ENCODE data around the gene AP1G2.
A peak's percentile ranks its signal among the peaks of the same experiment; 100 is the strongest.

AP1G2 gene

GRCh38 chr14:23570806-23571483 is 3.4 kb upstream of the AP1G2 start:
- DNase-seq: no peak

DNA sequence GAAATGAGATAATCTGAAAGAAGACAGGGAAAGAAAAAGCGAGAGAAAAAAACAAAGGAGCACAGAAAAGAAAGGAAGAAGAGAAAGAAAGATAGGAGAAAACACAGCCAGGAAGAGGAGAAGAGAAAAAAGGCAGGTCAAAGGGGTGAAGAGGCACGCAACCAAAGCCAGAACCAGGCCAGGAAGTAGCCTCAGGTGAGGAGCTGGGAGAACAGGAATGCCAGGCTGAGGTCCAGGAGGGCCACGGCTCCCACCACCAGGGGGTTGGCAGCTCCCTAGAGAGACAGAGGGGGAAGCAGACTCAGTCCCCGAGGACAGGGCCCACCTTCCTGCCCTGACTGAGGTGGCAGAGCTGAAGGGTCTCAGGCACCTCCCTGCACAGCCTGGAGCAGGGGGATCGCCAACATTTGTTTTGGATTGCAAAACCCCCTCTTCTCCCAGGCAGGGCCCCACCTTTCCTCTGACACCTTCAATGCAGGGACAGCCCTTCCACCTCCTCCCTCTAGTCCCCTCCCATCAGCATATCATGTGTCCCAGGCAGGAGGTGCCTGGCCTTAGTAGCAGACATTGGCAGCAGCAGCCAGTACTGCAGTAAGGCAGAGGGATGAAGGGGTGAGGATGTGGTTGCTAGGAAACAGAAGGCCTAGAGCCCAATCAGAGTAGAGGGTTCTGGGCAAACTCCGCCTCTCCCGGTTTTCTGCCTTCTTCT is 2.0 kb upstream of the AP1G2 start:
- no peak for DNase-seq

GRCh38 chr14:23568600-23569331 is 1.2 kb upstream of the AP1G2 start:
- DNase-seq: peak in 1 of 2 experiments; percentile 26

GRCh38 chr14:23568021-23568599 is 519 bp upstream of the AP1G2 start:
- DNase-seq: no peak

DNA sequence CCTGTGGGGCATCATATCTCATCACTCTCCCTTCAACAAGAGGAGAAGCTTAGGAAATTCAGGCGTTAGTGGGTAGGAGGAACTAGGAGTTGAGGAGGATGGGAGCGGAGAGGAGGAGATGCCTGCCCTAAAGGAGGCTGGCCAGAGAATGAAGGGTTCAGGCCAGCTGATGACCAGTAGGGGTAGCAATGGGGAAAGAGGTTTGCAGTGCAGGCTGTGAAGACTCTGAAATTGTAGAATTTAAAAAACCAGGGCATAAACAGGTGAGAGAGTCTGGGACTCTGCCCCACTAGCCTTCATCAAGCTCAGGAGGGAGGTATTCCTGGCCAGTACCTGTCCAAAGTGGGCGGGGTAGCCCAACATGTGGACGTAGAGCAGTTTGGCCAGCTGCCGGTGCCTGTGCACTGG is 809 bp downstream of the AP1G2 start:
- DNase-seq: no peak

DNA sequence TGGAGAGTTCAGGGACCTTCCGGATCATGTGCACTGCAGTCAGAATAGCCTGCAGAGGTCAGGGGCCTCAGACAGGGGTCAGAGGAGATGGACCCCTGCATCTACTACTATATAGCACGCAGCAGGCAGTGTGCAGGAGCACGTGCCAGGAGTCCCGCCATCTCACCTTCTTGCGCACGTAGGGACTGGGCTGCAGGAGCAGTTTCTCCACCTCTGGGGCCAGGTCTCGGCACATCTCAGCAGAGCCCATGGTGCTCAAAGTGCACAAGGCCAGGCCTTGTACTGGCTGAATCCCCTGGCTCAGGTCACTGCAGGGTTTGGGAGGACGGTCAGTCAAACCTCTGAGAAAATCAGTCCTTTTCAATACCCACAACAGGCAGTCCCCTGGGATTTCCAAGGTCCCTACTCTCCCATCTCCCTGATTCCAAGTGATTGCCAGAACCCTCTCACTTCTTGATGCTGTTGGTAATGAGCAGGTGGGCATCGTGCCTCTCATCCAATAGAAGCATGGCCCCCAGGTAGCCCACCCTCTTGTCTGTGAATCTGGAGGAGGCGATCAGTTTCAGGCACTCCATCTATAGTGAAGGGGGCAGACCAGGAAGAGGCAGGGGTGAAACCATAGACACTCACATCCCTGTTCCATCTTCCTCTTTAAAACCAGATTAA is 1.3 kb downstream of the AP1G2 start:
- DNase-seq: no peak

DNA sequence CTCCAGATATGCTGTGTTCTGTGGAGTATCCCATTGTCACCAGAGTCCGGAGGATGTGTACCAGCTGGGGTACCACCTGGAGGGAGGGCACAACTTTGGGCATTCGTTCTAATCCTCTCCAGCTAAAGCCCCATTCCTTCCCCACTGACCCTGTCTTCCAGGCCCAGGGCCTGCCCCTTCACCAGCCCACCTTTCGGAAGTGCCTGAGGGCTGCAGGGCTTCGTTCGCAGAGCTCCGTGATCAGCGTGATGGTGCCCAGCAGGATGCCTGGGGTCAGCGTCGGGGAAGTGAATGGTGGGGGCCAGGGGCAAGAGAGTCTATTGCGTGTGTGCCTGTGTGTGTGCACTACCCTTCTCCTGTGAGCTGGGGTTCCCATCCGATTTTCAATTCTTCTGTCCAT is 2.0 kb downstream of the AP1G2 start:
- DNase-seq: no peak

DNA sequence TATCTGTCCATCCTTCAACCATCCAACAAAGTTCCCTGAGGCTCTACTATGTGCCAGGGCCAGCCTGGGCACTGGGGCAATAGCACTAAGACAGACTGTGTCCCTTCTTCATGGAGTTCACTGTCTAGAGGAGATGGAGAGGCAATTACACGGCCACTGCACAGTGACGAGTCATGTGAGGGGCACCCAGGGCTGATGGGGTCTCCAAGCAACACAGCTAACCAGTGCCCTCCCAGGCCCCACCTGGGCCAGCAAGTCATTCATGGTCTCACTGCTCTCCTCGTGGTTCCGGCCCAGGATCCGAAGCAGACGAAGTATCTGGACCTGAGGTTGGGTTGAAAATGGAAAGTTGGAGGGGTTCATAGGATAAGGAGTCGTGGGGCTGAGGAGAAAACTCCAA is 2.7 kb downstream of the AP1G2 start:
- no peak for DNase-seq

DNA sequence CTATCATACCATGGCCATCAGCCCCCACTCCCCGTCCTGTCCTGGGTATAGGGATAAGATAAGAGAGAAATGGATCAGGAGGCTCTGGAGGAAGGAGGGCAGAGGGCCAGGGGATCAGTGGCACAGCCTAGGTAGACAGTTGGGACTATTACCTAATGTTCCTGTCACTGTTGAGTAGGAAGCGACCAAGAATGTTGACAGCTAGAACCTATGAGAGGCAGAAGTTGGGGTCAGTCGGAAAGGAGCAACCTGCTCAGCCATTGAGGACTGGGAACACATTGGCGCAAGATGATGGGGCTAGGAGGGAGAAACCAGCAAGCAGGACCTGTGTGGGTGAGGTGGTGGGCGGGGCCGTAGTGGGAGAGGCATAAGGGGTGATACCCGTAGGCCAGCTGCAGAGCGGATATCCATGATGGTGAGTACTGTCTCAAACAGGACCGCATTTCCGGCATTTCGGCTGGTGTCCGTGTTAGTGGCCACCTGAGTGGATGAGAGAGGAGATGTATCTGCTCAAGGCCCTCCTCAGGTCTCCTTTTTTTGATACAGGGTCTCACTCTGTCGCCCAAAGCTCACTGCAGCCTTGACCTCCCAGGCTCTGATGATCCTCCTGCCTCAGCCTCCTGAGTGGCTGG is 3.3 kb downstream of the AP1G2 start:
- no peak for DNase-seq

DNA sequence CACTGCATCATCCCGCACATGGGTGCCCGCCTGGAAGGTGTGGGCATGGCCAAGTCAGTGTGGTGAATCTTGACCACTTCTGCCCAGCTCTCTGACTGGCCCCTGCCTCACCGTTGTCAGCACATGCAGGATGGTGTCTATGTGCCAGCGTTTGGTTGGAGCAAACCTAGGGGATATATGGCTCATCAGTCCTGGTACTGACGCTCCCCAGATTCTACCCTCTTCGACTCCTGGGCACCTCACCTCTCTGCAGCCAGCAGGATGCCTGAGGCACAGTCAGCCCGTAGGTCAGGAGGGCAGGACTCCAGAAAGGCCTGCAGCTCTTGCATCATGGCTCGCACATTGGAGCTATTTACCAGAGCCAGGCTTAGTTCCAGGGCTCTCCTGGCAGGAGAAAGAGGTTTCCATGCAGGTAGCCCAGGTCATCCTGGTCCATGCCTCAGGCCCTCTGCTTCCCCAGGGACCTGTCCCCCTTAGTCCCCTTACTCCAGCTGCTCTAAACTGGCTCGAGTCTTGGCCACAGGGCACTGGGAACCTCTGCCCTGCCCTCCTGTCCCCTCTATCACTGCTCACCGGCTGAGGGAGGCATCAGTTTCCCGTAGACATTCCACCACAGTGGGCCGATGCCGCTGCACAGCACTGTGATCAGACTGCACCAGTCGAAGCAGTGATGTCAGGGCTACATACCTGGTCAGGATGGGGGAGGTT is 4.0 kb downstream of the AP1G2 start:
- no peak for DNase-seq

DNA sequence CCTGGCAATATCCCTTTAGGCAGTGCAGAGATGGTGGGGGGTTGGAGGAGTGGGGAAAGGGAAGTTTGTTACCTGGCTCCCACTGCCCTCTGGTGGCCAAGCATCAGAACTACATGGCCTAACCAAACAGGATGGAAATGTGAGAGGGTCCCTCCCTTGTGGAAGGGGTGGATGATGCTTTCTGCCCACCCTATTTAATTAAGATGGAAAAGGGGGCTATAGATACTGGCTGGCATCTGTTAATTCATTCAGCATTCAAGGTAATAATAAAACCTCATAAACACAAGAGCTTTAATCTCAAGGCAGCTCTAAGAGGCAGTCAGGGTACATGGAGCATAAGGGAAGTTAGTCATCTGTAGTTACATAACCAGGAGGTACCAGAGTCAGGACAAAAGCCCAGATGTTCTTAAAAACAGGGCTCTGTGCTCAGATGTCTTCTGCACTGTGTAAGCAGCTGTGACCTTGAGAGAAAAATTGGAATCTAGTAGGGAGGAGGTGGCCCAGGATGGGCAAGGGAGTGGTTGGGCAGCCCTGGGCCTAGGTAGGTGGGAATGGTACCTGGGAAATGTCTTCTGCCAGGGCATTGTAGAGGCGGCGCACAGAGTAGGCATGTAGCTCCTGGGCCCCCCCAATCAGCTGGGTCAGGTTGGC is 4.6 kb downstream of the AP1G2 start:
- peak in 1 of 2 experiments; percentile 30 for DNase-seq

DNA sequence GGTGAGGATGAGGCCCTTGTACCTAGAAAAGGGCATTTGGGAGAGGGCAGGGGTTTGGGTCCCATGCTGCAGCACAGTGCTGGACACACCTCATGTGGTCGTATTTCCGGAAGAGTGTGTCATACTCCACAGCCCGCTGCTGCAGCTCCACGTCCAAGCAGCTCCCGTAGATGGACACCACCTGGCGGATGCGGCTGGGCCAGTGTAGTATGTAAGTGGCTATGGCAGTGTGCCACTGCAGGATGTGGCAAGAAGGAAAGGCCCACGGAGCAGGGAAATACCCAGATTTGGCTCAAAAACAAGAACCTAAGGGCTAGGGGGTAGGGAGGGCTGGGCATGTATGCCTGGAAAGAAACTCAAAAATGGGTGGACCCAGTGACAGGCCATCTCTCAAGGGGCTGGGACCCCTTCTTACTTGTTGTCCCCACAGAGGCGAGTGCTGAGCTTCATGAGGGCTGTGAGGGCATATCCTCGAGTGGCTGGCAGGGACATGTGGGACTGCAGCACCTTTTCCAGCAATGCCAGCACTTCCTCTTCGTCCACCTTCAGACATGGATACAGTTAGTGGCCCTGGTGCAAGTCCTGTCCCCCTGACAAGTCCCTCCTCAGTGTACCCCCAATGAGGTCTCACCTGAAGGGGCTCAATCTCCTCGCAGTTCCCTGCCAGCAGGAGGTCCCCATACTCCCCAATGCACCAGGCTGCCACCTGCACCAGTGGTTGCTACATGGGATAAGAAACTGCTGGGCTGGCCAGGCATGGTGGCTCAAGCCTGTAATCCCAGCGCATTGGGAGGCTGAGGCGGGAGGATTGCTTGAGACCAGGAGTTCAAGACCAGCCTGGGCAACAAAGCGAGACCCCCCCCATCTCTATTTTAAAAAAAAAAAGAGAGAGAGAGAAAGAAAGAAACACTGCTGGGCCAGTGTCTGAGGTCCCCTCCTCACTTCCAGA is 5.4 kb downstream of the AP1G2 start:
- DNase-seq: no peak

GRCh38 chr14:23561259-23561658 is 6.3 kb downstream of the AP1G2 start:
- no peak for DNase-seq

- no peak for DNase-seq
These were observed 7.6 kb downstream of the AP1G2 start for GRCh38 chr14:23559926-23560520.

- DNase-seq: peak in 1 of 2 experiments; percentile 53
These were observed 8.3 kb downstream of the AP1G2 start for GRCh38 chr14:23559010-23559925.

GRCh38 chr14:23558346-23559009 is 9.1 kb downstream of the AP1G2 start:
- DNase-seq: no peak

GRCh38 chr14:23557946-23558345 is 9.6 kb downstream of the AP1G2 start:
- no peak for DNase-seq

GRCh38 chr14:23557521-23557920 is 10.1 kb downstream of the AP1G2 start:
- no peak for DNase-seq

Data from NCI-H1930 (cell line).